ENCODE measurements around the gene ETS2.
A peak's percentile ranks its signal among the peaks of the same experiment; 100 is the strongest.

Gene ETS2

GRCh38 chr21:38771536-38771935, 34.2 kb upstream of the ETS2 start:
- CTCF ChIA-PET: no interaction called here
- no peak for TF ChIP-seq CTCF (conservative IDR thresholded peaks at IDR 0.05; ENCODE audit: low read depth)

DNA sequence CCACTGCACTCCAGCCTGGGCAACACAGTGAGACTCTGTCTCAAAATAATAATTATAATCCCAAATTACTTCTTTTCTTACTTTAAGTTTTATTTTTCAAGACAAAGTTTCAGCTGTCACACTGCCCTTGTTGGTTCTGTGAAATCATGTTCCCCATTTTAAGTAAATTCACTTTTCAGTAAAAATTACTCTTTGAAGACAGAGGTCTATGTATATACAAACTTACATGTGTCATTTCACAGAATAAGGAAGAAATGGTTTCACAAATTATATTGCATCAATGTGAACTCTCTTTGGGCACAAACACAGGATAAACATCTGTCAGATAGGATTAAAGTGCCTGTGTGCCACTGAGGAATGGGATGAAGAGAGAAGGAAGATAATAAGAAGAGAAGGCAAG, 33.1 kb upstream of the ETS2 start:
- DNase-seq (ENCODE audit: low spot score): no peak
- ChIA-PET CTCF (no interaction called here), POLR2A (ENCODE audit: low non-redundant PET) (no interaction called here)
- TF ChIP-seq CTCF (conservative IDR thresholded peaks at IDR 0.05; ENCODE audit: low read depth): no peak
- peak overlapping the region; percentile 90 for H3K27ac ChIP-seq

More at GRCh38 chr21:38771536-38771935, 34.2 kb upstream of the ETS2 start:
- no peak for DNase-seq (ENCODE audit: low spot score)
- POLR2A ChIA-PET (ENCODE audit: low non-redundant PET): no interaction called here
- H3K27ac ChIP-seq: no peak overlapping the region

DNA sequence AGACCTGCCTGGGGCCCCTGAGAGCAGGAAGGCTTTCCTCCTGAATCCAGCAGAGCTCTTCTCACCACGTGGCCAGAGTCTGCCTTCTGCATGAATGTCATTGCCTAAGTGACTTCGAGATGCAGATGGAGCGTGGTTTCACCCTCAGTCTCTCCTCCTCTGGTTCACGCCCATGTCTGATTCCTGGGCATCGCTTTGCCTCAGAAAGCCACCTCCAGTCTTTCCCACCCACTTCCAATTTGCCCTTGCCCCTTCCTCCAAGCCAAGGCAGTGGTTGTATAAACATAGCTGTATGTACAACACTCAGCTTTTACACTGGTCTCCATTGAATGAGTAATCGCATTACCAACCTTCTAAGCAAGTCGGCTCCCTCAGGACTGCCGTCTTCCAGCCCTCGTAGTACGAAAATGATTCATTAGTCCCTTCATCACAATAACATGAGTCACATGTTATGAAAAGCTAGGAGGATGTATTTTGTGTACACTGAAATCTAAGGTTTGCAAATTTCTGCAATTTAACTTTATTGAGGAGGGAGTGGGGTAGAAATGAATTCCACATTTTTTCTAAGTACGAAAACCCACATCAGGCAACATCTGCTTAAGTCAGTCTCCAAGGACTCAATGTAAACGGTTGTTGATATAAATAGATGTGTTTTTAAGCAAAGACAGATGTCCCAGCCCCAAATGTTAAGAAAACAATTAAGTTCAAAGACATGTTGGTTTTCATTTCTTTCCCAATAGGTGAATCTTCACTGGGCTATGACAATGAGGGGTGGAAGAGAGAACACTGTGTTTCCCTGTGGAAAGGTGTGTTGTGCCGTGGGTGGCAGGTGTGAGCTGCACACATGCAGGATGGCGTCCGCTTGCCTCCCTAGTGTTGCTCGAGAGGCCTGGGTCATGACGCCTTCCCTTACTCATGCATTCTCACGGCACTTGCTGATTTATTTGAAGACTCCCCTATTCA, 32.3 kb upstream of the ETS2 start:
- H3K27ac ChIP-seq: peak overlapping the region; percentile 90
- peak; percentile 85 for DNase-seq (ENCODE audit: low spot score)
- POLR2A ChIA-PET (ENCODE audit: low non-redundant PET): no interaction called here
- TF ChIP-seq CTCF (conservative IDR thresholded peaks at IDR 0.05; ENCODE audit: low read depth): no peak
- CTCF ChIA-PET: interaction anchor here (1.6 kb wide), 1 partner anchor 365 kb away, joined by 5 read pairs; no protein-coding TSS in a partner anchor

GRCh38 chr21:38774152-38774551, 31.6 kb upstream of the ETS2 start:
- ChIA-PET POLR2A (ENCODE audit: low non-redundant PET) (no interaction called here), CTCF (interaction anchor here (0.6 to 1.6 kb wide), 2 partner anchors 26 to 364 kb away, joined by 5 to 6 read pairs; no protein-coding TSS in a partner anchor)
- no peak for TF ChIP-seq CTCF (conservative IDR thresholded peaks at IDR 0.05; ENCODE audit: low read depth)
- H3K27ac ChIP-seq: peak overlapping the region; percentile 90
- DNase-seq (ENCODE audit: low spot score): no peak

DNA sequence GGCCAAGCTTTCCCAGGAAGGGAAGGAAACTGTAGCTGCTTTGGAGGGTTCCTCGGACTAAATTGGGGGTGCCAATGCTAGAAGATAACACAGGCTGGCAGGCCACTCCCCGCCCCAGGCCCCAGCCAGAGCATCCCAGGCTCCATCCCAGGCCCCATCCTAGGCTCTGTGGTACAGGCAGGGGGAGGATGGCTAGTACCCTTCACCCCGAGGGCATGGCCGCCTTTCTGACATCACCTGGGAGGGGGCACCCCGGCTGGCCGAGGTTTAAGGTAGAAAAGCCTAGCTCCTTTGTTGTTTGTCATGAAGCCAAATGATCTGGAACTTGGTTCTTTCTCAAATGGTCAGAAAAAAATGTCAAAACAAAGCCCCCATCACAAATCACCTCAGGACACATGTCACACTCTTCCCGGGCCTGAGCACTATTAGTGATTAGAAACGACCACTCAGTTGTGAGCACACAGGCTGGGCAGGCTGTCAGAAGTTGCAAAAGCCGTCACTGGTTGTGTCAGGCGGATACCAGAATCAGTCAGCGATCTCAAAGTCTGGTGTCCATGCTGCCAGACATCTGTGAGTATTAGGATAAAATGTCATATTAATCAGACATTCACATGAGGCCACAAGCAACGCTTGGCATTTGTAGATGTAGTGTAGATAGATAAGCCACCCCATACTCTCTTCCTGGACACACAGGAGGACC, 31.0 kb upstream of the ETS2 start:
- POLR2A ChIA-PET (ENCODE audit: low non-redundant PET): no interaction called here
- CTCF ChIA-PET: interaction anchor here (0.6 to 1.6 kb wide), 2 partner anchors 27 to 364 kb away, joined by 5 to 6 read pairs; no protein-coding TSS in a partner anchor
- peak overlapping the region; percentile 90 for H3K27ac ChIP-seq
- no peak for TF ChIP-seq CTCF (conservative IDR thresholded peaks at IDR 0.05; ENCODE audit: low read depth)
- DNase-seq (ENCODE audit: low spot score): no peak

- no peak overlapping the region for H3K27ac ChIP-seq
- CTCF ChIA-PET: no interaction called here
- TF ChIP-seq CTCF (conservative IDR thresholded peaks at IDR 0.05; ENCODE audit: low read depth): no peak
- no peak for DNase-seq (ENCODE audit: low spot score)
- POLR2A ChIA-PET (ENCODE audit: low non-redundant PET): no interaction called here
These were observed 30.0 kb upstream of the ETS2 start for GRCh38 chr21:38775733-38776132.
